ENCODE data around the gene TBX1.

Gene TBX1

GRCh38 chr22:19796160-19796559 is 35.6 kb downstream of the TBX1 start:
- Histone ChIP-seq H3K4me3 (ENCODE audit: low read depth in 1 of 2, low read length in 2 of 2) (no peak overlapping the region), H3K36me3 (ENCODE audit: insufficient read depth, low read length) (no peaks in the 10 kb centered on the region), H3K27me3 (ENCODE audit: control insufficient read depth in 1 of 2, insufficient read depth in 2 of 2, low read length in 2 of 2) (no peaks in the 10 kb centered on the region), H3K9ac (ENCODE audit: low read length) (no peak overlapping the region), H3K9me3 (ENCODE audit: low read length) (no peaks in the 10 kb centered on the region), H3K27ac (ENCODE audit: low read depth, low read length) (no peak overlapping the region), H3K4me1 (ENCODE audit: insufficient read depth, low read length) (no peaks in the 10 kb centered on the region)

- Histone ChIP-seq H3K9ac (ENCODE audit: low read length) (no peak overlapping the region), H3K9me3 (ENCODE audit: low read length) (no peaks in the 10 kb centered on the region), H3K27ac (ENCODE audit: low read depth, low read length) (no peak overlapping the region), H3K4me3 (ENCODE audit: low read depth in 1 of 2, low read length in 2 of 2) (no peak overlapping the region), H3K4me1 (ENCODE audit: insufficient read depth, low read length) (no peaks in the 10 kb centered on the region), H3K27me3 (ENCODE audit: control insufficient read depth in 1 of 2, insufficient read depth in 2 of 2, low read length in 2 of 2) (no peaks in the 10 kb centered on the region), H3K36me3 (ENCODE audit: insufficient read depth, low read length) (no peaks in the 10 kb centered on the region)
These were observed 36.8 kb downstream of the TBX1 start for GRCh38 chr22:19797086-19798002.

- Histone ChIP-seq H3K27ac (ENCODE audit: low read depth, low read length) (no peak overlapping the region), H3K27me3 (ENCODE audit: control insufficient read depth in 1 of 2, insufficient read depth in 2 of 2, low read length in 2 of 2) (no peaks in the 10 kb centered on the region), H3K9ac (ENCODE audit: low read length) (no peak overlapping the region), H3K4me3 (ENCODE audit: low read depth in 1 of 2, low read length in 2 of 2) (no peak overlapping the region), H3K4me1 (ENCODE audit: insufficient read depth, low read length) (no peaks in the 10 kb centered on the region), H3K9me3 (ENCODE audit: low read length) (no peaks in the 10 kb centered on the region), H3K36me3 (ENCODE audit: insufficient read depth, low read length) (no peaks in the 10 kb centered on the region)
These were observed 37.6 kb downstream of the TBX1 start for GRCh38 chr22:19798003-19798665.

- Histone ChIP-seq H3K9me3 (ENCODE audit: low read length) (no peaks in the 10 kb centered on the region), H3K4me1 (ENCODE audit: insufficient read depth, low read length) (no peaks in the 10 kb centered on the region), H3K36me3 (ENCODE audit: insufficient read depth, low read length) (no peaks in the 10 kb centered on the region), H3K9ac (ENCODE audit: low read length) (no peak overlapping the region), H3K27ac (ENCODE audit: low read depth, low read length) (no peak overlapping the region), H3K27me3 (ENCODE audit: control insufficient read depth in 1 of 2, insufficient read depth in 2 of 2, low read length in 2 of 2) (no peaks in the 10 kb centered on the region), H3K4me3 (ENCODE audit: low read depth in 1 of 2, low read length in 2 of 2) (no peak overlapping the region)
These were observed 38.3 kb downstream of the TBX1 start for GRCh38 chr22:19798891-19799293.

- Histone ChIP-seq H3K27ac (ENCODE audit: low read depth, low read length) (no peak overlapping the region), H3K4me3 (ENCODE audit: low read depth in 1 of 2, low read length in 2 of 2) (no peak overlapping the region), H3K36me3 (ENCODE audit: insufficient read depth, low read length) (no peaks in the 10 kb centered on the region), H3K9me3 (ENCODE audit: low read length) (no peaks in the 10 kb centered on the region), H3K9ac (ENCODE audit: low read length) (no peak overlapping the region), H3K27me3 (ENCODE audit: control insufficient read depth in 1 of 2, insufficient read depth in 2 of 2, low read length in 2 of 2) (no peaks in the 10 kb centered on the region), H3K4me1 (ENCODE audit: insufficient read depth, low read length) (no peaks in the 10 kb centered on the region)
These were observed 39.0 kb downstream of the TBX1 start for GRCh38 chr22:19799322-19800190.

GRCh38 chr22:19800306-19800705 is 39.7 kb downstream of the TBX1 start:
- no peak overlapping the region for H3K9ac ChIP-seq (ENCODE audit: low read length)
- H3K9me3 ChIP-seq (ENCODE audit: low read length) = no peaks in the 10 kb centered on the region
- H3K4me1 ChIP-seq (ENCODE audit: insufficient read depth, low read length) = no peaks in the 10 kb centered on the region
- no peak overlapping the region for H3K4me3 ChIP-seq (ENCODE audit: low read depth in 1 of 2, low read length in 2 of 2)
- no peaks in the 10 kb centered on the region for H3K36me3 ChIP-seq (ENCODE audit: insufficient read depth, low read length)
- H3K27me3 ChIP-seq (ENCODE audit: control insufficient read depth in 1 of 2, insufficient read depth in 2 of 2, low read length in 2 of 2) = no peaks in the 10 kb centered on the region
- no peak overlapping the region for H3K27ac ChIP-seq (ENCODE audit: low read depth, low read length)

- no peak overlapping the region for H3K9ac ChIP-seq (ENCODE audit: low read length)
- H3K27me3 ChIP-seq (ENCODE audit: control insufficient read depth in 1 of 2, insufficient read depth in 2 of 2, low read length in 2 of 2) = no peaks in the 10 kb centered on the region
- no peak overlapping the region for H3K27ac ChIP-seq (ENCODE audit: low read depth, low read length)
- H3K36me3 ChIP-seq (ENCODE audit: insufficient read depth, low read length) = no peaks in the 10 kb centered on the region
- H3K9me3 ChIP-seq (ENCODE audit: low read length) = no peaks in the 10 kb centered on the region
- H3K4me3 ChIP-seq (ENCODE audit: low read depth in 1 of 2, low read length in 2 of 2) = no peak overlapping the region
- no peaks in the 10 kb centered on the region for H3K4me1 ChIP-seq (ENCODE audit: insufficient read depth, low read length)
These were observed 40.2 kb downstream of the TBX1 start for GRCh38 chr22:19800761-19801244.

GRCh38 chr22:19801340-19802000 is 40.9 kb downstream of the TBX1 start:
- Histone ChIP-seq H3K27ac (ENCODE audit: low read depth, low read length) (no peak overlapping the region), H3K36me3 (ENCODE audit: insufficient read depth, low read length) (no peaks in the 10 kb centered on the region), H3K27me3 (ENCODE audit: control insufficient read depth in 1 of 2, insufficient read depth in 2 of 2, low read length in 2 of 2) (no peaks in the 10 kb centered on the region)

GRCh38 chr22:19802001-19802893 is 41.7 kb downstream of the TBX1 start:
- Histone ChIP-seq H3K27me3 (ENCODE audit: control insufficient read depth in 1 of 2, insufficient read depth in 2 of 2, low read length in 2 of 2) (no peaks in the 10 kb centered on the region), H3K9me3 (ENCODE audit: low read length) (no peaks in the 10 kb centered on the region), H3K4me3 (ENCODE audit: low read depth in 1 of 2, low read length in 2 of 2) (no peak overlapping the region), H3K9ac (ENCODE audit: low read length) (no peak overlapping the region), H3K27ac (ENCODE audit: low read depth, low read length) (no peak overlapping the region), H3K4me1 (ENCODE audit: insufficient read depth, low read length) (no peaks in the 10 kb centered on the region), H3K36me3 (ENCODE audit: insufficient read depth, low read length) (no peaks in the 10 kb centered on the region)

More at GRCh38 chr22:19801340-19802000, 40.9 kb downstream of the TBX1 start:
- Histone ChIP-seq H3K9me3 (ENCODE audit: low read length) (no peaks in the 10 kb centered on the region), H3K4me3 (ENCODE audit: low read depth in 1 of 2, low read length in 2 of 2) (no peak overlapping the region), H3K9ac (ENCODE audit: low read length) (no peak overlapping the region), H3K4me1 (ENCODE audit: insufficient read depth, low read length) (no peaks in the 10 kb centered on the region)

Measured in muscle layer of colon (tissue), 2 donors.